ENCODE measurements around the gene TFF3.

Gene TFF3

GRCh38 chr21:42304556-42305454, 10.4 kb downstream of the TFF3 start:
- TF ChIP-seq CTCF (IDR thresholded peaks at IDR 0.05): no peak

GRCh38 chr21:42303443-42303842, 11.8 kb downstream of the TFF3 start:
- TF ChIP-seq CTCF (IDR thresholded peaks at IDR 0.05): no peak

DNA sequence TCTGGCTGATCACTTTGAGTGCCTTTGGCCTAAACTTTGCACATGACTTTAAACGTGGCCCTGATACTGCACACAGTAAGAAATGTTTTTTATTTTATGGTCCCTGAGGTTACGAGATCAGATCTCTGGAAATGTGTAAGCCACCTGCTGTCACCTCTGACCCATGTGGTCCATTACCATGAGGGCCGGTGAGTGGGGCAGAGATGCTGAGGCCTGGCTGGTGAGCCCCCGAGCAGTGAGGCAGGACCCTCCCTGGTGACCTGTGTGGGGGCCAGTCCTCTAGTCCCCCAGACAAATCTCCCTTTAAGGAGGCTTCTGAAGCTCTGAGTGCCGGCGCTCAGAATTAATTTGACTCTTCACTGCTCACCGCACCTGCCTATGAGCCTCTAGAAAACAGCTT, 12.4 kb downstream of the TFF3 start:
- no peak for TF ChIP-seq CTCF (IDR thresholded peaks at IDR 0.05)

- no peak for TF ChIP-seq CTCF (IDR thresholded peaks at IDR 0.05)
These were observed 13.0 kb downstream of the TFF3 start for GRCh38 chr21:42302076-42302650.

DNA sequence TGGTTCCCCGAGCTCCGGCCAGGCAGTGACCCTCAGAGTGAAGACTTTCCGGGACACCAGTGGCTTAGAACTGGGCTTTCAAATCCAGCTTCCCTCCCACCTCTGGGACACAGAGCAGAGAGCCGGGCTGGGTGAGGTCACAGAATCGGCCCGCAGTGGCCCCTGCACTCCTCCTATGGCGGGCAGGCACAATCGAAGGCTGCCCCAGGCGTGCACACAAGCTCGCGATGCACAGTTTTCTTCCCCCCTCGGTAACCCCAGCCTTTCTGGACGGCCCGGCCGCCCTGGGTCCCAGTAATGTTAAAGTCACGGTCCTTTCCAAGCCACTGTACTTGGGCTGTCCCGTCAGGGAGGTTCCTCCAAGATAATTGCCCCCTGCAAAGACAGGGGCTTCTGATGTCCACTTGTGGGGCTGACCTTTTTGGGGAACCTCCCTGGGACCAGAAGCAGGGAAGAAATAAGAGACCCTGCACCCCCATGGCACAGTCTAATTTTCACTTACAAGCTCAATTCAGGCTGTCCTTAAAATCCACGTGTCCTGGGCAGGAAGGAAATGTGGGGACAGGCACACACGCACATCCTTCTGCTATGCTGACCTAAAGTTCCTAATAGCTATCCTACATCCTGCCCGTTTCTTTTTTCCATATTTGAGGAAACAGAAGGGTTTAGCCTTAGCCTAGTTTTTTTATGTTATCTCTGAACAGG, 13.7 kb downstream of the TFF3 start:
- TF ChIP-seq CTCF (IDR thresholded peaks at IDR 0.05): no peak

GRCh38 chr21:42300956-42301355, 14.3 kb downstream of the TFF3 start:
- TF ChIP-seq CTCF (IDR thresholded peaks at IDR 0.05): no peak

GRCh38 chr21:42300045-42300583, 15.1 kb downstream of the TFF3 start:
- TF ChIP-seq CTCF (IDR thresholded peaks at IDR 0.05): no peak

Data from LNCAP (cell line).